ACHN (cell line): ENCODE measurements around the gene PRKG1.

ENCODE experiments used
- DNase-seq: peaks from one replicate; pipeline ENCODE4 v3.0.0-alpha.2; 2015
- in situ Hi-C: cut with HindIII; loops from 2 replicates; pipeline ENCODE4 v1.10.0; 2017; ENCODE audit warnings: low sequenced_read_pairs, low pct_ligation_motif_present, low pct_unique_long_range_greater_than_20kb

The PRKG1 gene

DNA sequence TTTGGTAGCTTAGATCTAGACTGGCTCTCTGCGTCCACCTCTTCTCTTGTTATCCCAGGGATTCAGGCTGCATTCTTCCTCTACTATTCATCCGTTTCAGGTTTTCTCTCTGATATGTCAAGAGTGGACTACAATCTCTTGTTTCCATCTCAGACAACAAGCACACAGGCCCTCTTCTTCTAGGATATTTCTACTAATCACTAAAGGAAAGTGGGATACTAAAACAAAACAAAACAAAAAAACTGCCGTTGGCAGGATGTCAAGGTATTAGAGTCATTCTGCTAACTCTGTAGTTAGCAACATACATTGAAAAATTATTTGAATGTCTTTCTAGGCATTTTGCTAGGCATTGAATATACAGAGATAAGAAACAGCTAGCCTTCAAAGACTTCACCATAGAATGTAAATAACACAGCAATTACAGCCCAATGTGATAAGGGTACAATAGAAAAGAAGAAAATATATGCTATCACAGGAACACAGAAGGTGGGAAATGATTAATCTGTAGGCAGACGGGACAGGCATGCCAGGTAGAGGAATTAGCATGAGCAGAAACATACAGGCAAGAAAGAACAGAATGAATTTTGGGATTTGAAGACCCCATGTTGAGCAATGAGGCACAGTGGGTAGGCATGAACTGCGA, 414.6 kb downstream of the PRKG1 start:
- in situ Hi-C loops = no loop called here

DNA sequence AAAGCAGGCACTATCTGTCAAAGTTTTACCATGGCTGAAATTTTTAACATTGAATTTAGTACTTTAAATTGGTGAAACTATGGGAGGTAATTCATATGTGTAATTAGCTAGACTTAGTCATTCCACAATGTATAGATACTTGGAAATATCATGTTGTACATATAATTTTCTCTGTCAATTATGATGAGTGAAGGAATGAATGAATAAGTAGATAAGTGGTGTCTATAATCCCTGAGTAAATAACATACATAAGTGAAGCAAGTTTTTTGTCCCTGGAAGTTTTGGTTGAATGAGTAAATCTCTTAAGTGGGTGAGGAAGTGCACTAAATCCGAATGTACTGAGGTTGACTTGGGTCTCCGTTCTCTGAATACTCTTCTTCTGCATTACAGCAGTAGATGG, 424.1 kb downstream of the PRKG1 start:
- DNase-seq = no peak
- in situ Hi-C loops = no loop called here

More for the DNA sequence above, 414.6 kb downstream of the PRKG1 start:
- no peak for DNase-seq

DNA sequence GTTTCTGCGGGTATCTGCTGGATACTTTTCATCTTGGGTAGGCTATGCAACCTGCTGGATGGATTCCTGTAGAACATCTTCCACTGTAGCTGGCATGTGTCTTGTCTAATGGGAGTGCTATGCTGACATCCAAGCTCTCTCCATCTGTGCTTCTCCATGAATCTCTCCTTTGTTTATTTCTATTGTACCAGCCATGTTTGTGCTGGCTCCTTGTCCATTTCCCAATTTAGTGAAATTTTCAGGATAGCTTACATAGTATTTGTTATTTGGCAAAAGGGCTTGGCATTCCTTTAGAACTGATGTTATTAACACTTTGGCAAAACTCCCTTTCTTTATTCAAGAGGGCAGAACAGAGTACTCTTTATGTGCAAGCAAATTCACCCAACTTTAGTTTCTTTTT, 427.1 kb downstream of the PRKG1 start:
- no peak for DNase-seq
- in situ Hi-C loops = no loop called here

DNA sequence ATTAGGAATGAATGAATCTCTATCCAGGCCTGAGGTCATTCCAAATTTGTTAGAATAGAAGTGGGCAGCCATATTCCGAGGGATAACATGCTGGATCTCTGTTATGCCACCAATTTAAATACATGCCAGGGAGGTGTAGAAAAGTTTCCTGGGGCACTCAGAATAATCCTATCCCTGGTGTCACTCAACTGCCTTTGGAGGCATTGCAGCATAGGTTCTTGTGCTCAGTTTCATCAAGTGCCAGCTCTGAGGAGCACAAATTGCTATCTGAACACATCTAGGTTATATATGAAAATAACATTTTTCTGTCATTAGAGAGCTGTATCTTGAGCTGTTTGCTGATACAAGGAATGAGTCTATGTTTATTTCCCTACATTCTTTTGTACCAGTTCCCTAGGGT, 427.8 kb downstream of the PRKG1 start:
- in situ Hi-C loops = no loop called here
- no peak for DNase-seq

DNA sequence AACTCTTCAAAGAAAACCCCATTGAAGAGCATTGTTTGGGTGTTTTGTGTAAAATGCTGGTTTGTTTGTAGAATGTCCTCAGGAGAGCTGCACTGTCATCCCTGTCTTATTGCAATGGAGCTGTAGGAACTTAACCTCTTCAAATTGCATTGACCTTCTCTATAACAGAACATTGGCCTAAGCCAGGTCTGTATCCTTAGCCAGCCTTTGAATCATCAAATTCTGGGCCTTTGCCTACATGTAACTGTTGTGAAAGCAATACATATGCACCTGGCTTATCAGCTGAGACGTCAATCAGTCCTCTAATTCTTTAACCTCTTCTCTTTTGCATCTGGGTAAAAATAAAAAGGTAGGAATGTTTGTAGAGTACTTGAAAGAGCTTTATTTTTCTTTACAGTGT, 429.1 kb downstream of the PRKG1 start:
- in situ Hi-C loops = no loop called here
- no peak for DNase-seq

DNA sequence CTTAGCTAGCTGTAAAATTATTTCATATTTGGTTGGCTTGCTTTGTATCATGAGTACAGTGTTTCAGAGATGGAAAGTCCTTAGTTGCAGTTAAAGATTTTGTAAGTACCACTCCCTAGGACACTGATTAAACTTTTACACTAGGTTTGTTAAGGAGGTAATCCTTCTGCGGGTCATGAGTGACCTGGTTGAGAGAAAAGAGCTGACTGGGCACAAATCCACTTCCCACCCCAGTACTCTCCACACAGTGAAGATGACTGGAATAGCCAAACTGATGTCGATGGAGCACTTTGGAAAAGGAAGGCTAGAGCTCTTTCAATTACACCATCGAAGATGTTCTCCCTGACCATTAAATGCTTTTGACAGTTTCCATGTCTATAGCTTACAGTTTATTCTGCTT, 433.2 kb downstream of the PRKG1 start:
- in situ Hi-C loops = no loop called here
- no peak for DNase-seq

DNA sequence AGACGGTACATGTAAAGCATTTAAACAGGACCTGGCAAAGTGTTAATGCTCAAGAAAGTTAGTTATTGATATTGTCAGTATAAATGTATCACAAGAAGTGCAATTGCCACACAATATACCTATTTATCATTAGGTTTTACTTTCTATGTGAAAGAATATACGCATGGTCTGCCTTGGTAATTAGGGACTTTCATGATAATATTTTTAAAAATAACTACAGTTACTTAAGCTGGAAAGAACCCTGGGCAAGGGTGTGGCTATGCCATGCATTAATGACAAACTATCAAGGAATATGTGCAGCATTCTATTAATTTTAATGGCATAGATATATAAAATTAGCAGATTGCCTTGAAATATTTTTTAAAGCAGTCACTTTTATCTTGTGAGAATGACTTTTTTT, 433.9 kb downstream of the PRKG1 start:
- in situ Hi-C loops = no loop called here
- no peak for DNase-seq

DNA sequence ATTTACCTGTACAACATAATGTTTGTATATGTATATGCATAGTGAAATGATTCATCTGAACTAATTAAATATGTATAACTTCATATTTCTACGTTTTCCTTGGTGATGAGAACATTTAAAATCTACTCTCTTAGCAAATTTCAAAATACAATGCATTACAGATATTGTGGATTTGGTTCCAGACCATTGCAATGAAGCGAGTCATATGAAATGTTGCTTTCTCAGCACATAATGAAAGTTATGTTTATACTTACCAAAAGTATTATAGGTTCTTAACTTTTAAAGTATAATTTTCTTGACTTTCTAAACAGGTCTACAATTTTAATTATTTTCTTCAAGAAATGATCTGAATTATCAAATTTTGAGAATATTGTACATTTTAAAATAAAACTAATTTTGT, 435.9 kb downstream of the PRKG1 start:
- no peak for DNase-seq
- in situ Hi-C loops = no loop called here

DNA sequence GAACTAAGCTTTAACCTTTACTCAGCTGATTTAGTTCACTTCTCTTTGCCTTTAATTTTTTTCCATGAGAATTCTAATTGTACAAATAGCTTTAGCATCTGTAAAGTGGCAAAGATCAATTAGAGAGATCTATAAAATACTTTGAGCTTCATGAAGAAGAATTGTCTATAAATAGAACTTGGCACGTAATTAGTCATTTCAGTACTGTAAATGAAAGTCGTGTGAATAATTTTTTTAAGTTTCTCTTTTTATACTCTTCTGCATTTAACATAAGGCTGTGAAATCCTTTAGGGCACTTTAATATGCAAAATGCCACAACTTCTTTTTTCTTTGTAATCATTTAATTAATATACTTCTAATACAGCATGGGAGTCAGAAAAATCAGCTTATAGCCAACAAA, 447.3 kb downstream of the PRKG1 start:
- DNase-seq = no peak
- in situ Hi-C loops = no loop called here

DNA sequence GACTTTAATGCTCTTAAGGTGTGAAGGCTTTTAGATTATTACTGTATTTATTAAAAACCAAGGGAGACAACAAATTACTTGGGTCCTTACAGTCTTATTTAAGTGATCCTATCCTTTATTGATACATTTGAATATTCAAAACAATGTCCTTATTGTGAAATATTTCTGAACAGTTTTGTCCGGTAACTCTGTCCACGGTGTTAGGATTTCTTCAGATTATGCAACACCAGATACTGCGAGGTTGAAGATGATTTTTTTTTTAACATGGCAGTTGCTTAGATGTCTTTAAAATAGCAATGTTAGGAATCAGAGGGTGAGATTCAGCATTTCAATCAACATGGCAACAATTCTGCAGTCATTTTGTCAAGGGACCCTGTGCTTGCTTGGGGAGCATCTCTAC, 448.6 kb downstream of the PRKG1 start:
- in situ Hi-C loops = no loop called here
- DNase-seq = no peak

DNA sequence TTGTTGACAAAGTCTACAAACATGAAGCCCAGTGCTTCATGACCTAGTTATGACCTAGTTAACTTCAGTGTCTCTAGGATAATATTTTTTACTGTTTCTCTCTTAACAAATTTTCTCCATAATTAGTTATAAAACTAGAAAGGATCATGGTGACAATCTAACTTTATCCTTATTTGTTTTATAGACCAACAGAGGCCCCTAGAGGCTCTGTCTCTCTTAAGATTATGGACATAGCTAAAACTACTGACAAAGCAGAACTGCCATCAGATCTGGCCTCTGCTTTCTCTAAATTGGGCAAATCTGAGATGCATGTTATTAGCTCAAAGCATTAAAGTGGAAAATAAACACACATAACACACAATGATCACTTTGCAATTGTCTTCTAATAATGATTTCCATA, 449.2 kb downstream of the PRKG1 start:
- no peak for DNase-seq
- in situ Hi-C loops = no loop called here

DNA sequence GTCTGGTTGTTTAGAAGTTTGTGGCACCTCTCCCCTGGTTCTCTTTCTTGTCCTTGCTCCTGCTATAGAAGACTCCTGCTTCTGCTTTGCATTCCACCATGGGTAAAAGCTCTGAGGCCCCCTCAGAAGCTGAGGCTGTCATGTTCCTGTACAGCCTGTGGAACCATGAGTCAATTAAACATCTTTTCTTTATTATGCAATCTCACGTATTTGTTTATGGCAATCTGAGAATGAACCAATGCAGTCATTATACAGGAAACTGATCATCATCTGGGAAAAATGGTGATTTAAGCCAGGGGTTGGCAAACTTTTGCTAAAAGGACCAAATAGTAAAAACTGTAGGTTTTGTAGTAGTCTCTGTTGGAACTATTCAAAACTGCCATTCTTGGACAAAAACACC, 449.8 kb downstream of the PRKG1 start:
- no peak for DNase-seq
- in situ Hi-C loops = no loop called here

DNA sequence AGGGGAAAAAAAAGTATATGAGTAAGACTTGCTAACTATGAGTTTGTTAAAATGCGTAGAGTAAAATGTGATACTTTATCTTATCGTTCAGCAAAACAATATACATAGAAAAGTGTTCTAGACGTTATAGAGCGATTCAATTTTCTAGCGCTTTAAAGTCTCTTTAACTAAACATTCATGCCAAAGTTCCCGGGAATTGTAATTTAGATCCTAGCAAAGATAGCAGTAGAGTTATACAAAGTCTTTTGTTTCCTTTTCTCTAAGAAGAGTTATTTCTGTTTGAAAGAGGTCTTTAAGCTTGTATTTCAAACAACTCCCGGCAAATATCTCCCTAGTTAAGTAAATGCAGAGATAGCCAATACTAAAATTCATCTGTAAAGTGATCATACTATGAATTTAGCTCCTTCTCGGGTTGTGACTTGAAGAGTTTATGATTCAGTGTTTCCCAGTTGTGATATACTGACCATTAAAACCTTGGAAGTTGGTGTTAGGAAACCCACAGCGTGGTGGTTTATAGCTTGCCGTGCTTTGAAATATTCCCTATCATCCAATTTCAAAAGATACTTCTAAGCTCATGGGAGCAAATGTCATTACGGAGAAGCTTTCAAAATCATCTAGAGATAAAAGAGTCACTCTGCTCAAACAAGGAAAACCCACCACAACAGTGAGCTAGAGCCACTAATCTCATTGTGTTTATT, 453.4 kb downstream of the PRKG1 start:
- in situ Hi-C loops = no loop called here
- no peak for DNase-seq

DNA sequence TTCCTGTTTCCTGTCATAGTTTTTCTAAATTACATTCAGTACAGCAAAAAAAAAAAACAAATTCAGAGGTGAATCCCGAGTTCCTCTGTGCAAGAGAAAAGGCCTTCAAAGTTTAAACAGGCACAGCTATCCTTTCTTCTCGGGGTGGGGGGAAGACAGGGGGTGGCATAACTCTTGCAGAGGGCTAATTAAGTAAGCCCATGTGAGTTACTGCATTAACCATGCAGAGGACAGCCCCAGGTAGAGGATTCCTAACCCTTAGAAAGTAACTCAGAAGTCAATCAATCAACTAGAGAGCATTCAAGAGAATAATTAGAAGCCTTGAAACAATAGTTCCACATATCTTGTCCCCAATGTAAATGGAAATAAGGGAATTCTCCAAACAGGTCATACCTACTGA, 454.2 kb downstream of the PRKG1 start:
- DNase-seq = no peak
- in situ Hi-C loops = no loop called here

DNA sequence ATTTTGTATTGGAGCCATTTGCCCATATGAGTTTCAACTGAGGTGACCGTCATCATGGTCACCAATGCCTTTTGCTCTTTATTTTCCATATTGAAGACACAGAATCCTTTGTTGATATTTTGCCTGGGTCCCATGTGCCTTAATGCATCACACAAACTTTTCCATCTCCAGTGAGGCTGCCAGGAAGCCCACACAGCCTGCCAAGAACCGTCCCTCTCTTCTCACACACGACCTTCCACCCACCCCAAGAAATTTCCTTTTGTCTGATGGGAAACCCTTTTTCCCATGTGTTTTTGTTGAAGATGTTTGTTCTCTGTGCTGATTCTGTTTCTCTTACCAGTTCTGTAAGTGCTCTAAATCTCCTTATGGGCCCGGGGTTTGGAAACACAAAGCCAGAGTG, 456.3 kb downstream of the PRKG1 start:
- DNase-seq = no peak
- in situ Hi-C loops = no loop called here

DNA sequence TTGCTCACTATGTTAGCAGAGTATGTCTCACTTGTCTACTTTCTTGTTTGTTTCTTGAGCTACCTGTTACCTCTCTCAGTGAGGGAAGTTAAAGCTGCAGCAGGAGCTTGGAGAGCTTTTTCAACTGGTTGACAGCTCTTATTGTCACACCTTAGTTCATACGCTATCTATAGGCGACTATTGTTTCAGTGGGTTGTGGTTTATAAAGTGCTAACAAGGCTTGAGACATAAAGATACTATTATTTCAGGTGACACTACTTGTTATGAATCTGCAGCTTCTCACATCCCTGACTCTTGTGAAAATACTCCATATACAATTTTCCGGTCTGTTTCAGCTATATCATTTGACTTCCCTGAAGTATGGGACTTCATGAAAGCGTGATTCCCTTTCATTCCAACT, 457.8 kb downstream of the PRKG1 start:
- in situ Hi-C loops = no loop called here
- no peak for DNase-seq

DNA sequence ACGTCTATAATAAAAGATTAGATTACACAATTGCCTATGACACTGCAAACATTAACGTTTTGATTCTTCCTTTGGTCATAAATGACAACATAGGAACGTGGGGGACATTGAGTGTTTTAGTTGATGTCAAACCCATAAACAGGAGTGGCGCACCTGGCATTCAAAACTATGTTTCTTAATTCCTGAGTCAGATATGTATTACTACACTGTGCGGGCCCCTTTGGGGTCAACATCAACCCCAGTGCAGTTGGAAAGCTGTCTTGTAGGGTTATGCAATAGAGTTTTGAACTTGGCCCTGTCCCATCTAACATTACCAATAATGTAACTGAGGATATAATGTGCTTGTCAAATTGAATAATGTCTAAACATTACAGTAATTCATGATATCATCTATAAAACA, 468.6 kb downstream of the PRKG1 start:
- DNase-seq = no peak
- in situ Hi-C loops = no loop called here

DNA sequence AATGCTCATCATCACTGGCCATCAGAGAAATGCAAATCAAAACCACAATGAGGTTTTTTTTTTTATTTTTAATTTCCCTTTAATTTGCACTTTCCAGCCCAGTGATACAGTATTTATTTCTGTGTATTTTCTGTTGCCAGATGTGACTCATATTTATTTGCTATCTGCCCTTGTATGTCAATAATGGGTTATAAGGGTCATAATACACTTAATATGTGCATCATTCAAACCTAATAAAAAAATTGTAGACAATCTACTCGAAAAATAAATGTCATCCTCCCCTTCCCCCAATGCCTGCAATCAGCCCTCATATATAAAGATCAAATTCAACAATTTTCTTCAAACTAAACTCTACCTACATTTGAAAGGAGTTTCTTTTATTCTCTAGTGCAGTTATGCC, 470.6 kb downstream of the PRKG1 start:
- no peak for DNase-seq

DNA sequence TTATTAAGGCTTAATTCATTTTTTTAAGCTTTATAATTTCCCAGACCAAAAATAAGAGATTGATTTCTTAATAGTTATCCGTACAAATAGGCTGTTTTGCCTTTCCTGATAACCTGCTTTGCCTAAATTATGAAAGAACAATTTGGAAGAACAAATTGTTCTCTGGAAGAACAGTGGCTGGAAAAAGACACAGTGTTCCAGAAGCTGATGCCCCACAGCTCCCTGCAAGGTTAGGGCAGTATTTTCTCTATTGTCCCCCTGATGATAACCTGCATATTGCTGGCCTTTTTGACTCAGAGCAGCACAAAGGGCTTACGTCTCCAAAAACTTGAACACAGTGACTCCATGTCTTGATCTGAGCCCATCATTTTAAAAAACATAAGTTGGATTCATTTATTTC, 473.7 kb downstream of the PRKG1 start:
- in situ Hi-C loops = no loop called here
- DNase-seq = no peak

More for the DNA sequence above, 470.6 kb downstream of the PRKG1 start:
- in situ Hi-C loops = no loop called here

DNA sequence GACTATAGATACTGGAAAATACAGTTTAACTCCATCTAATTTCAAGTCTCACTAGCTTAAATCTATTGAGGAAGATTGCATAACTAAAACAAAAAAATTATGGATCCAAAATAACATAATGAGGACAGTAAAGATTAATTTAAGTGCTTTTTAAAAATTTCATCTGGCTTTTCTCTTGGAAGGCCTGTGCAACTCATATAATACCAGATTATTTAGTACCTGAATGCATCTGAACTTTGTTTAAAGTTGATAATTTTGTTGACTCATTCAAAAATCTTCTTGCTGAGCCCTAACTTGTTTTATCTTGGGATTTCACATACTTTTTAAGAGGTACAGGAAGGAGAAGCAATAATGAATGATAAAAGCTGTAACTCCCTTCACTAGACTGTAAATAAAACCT, 478.6 kb downstream of the PRKG1 start:
- DNase-seq = no peak
- in situ Hi-C loops = no loop called here
